Measurements from ENCODE around the gene SIGLEC7. TPM values are rescaled to one million over a fixed set of nuclear protein-coding genes. Genes with fewer than 3 reads are reported as not detected.

SIGLEC7 gene
- total RNA-seq, 1 donor from 2014 or later, result not detected

- intact Hi-C loops (cut with micrococcal nuclease), result no loop called here
- TF ChIP-seq, protein P1, sequence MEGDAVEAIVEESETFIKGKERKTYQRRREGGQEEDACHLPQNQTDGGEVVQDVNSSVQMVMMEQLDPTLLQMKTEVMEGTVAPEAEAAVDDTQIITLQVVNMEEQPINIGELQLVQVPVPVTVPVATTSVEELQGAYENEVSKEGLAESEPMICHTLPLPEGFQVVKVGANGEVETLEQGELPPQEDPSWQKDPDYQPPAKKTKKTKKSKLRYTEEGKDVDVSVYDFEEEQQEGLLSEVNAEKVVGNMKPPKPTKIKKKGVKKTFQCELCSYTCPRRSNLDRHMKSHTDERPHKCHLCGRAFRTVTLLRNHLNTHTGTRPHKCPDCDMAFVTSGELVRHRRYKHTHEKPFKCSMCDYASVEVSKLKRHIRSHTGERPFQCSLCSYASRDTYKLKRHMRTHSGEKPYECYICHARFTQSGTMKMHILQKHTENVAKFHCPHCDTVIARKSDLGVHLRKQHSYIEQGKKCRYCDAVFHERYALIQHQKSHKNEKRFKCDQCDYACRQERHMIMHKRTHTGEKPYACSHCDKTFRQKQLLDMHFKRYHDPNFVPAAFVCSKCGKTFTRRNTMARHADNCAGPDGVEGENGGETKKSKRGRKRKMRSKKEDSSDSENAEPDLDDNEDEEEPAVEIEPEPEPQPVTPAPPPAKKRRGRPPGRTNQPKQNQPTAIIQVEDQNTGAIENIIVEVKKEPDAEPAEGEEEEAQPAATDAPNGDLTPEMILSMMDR (IDR thresholded peaks at IDR 0.05), result no peak
- ChIA-PET POLR2A (no interaction called here), CTCF (no interaction called here)
- Mint-ChIP-seq H3K4me3 (no peak overlapping the region), H3K27me3 (peaks cover 34% of the 10 kb centered on the region), H3K9me3 (no peaks in the 10 kb centered on the region), H3K27ac (no peak overlapping the region), H3K36me3 (ENCODE audit: low read depth) (no peaks in the 10 kb centered on the region), H3K4me1 (peaks cover 12% of the 10 kb centered on the region)
- DNase-seq (no peak), ATAC-seq (ENCODE audit: low read depth) (no peak)
Measured at GRCh38 chr19:51121257-51121656, 20.8 kb upstream of the SIGLEC7 start.

- no peak overlapping the region for H3K27ac Mint-ChIP-seq
- ChIA-PET POLR2A (no interaction called here), CTCF (no interaction called here)
- intact Hi-C loops (cut with micrococcal nuclease), result no loop called here
- no peaks in the 10 kb centered on the region for H3K9me3 Mint-ChIP-seq
- H3K27me3 Mint-ChIP-seq, result peaks cover 32% of the 10 kb centered on the region
- H3K4me3 Mint-ChIP-seq, result no peak overlapping the region
- TF ChIP-seq, protein P1 (IDR thresholded peaks at IDR 0.05), result no peak
- H3K4me1 Mint-ChIP-seq, result peaks cover 12% of the 10 kb centered on the region
- DNase-seq, result no peak
- no peak for ATAC-seq (ENCODE audit: low read depth)
- no peaks in the 10 kb centered on the region for H3K36me3 Mint-ChIP-seq (ENCODE audit: low read depth)
Measured at GRCh38 chr19:51122112-51122981, 19.8 kb upstream of the SIGLEC7 start.

DNA sequence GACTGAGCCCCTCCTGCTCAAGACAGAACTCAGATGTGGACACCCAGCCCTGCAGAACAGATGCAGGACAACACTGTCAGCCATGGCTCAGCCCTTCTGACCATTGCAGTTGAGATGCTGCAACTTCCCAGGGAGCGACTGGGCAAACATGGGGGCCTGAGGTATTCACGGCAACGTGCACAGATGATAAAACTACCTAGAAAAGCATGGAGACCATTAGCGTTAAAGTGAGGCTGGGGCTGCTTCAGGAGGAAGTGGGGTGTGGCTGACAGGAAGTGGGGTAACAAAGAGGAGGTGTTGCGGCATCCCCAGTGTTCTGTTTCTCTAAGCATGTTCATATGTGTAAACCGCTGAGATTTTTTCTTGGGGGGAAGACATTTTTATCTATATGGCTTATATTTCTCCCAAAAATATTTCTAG lies 18.7 kb upstream of the SIGLEC7 start:
- CTCF ChIA-PET, result no interaction called here
- no peaks in the 10 kb centered on the region for H3K9me3 Mint-ChIP-seq
- H3K27me3 Mint-ChIP-seq, result peaks cover 29% of the 10 kb centered on the region
- no peak for DNase-seq
- H3K4me3 Mint-ChIP-seq, result no peak overlapping the region
- intact Hi-C loops (cut with micrococcal nuclease), result no loop called here
- POLR2A ChIA-PET, result no interaction called here
- H3K36me3 Mint-ChIP-seq (ENCODE audit: low read depth), result no peaks in the 10 kb centered on the region
- no peak for ATAC-seq (ENCODE audit: low read depth)
- H3K4me1 Mint-ChIP-seq, result peaks cover 12% of the 10 kb centered on the region
- TF ChIP-seq, protein P1 (IDR thresholded peaks at IDR 0.05), result no peak
- H3K27ac Mint-ChIP-seq, result no peak overlapping the region

DNA sequence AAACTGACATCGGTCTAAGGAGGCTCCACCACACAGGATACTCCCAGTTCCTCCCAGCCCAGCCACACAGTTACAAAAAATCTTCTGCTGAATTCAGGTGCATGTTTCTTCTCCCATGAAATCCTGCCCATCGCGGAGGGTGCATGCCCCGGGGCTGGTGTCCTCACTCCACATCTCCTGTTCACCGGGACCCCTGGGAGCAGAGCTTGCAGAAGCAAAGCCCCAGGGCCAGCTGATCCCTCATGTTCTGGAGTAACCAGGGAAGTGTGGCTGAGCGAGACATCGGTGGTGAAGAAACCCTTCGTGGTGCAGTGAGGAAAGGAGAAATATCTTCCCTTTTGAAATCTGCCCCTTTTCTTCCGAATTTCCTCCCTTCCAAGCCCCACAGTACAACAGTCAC lies 18.3 kb upstream of the SIGLEC7 start:
- ChIA-PET CTCF (no interaction called here), POLR2A (no interaction called here)
- Mint-ChIP-seq H3K9me3 (no peaks in the 10 kb centered on the region), H3K27ac (no peak overlapping the region), H3K4me3 (no peak overlapping the region), H3K36me3 (ENCODE audit: low read depth) (no peaks in the 10 kb centered on the region), H3K4me1 (peaks cover 12% of the 10 kb centered on the region), H3K27me3 (peaks cover 33% of the 10 kb centered on the region)
- TF ChIP-seq, protein P1 (IDR thresholded peaks at IDR 0.05), result no peak
- ATAC-seq (ENCODE audit: low read depth), result no peak
- no peak for DNase-seq
- intact Hi-C loops (cut with micrococcal nuclease), result no loop called here

GRCh38 chr19:51124216-51124615 lies 17.9 kb upstream of the SIGLEC7 start:
- H3K27ac Mint-ChIP-seq, result no peak overlapping the region
- intact Hi-C loops (cut with micrococcal nuclease), result no loop called here
- no peak for ATAC-seq (ENCODE audit: low read depth)
- H3K4me3 Mint-ChIP-seq, result no peak overlapping the region
- DNase-seq, result no peak
- no peaks in the 10 kb centered on the region for H3K36me3 Mint-ChIP-seq (ENCODE audit: low read depth)
- H3K4me1 Mint-ChIP-seq, result peaks cover 12% of the 10 kb centered on the region
- H3K9me3 Mint-ChIP-seq, result no peaks in the 10 kb centered on the region
- peaks cover 29% of the 10 kb centered on the region for H3K27me3 Mint-ChIP-seq
- TF ChIP-seq, protein P1 (IDR thresholded peaks at IDR 0.05), result no peak
- ChIA-PET CTCF (no interaction called here), POLR2A (no interaction called here)

All from activated B cell treated with CpG ODN at 0.5 μM for 24 hours (primary cell).